ENCODE data around the gene ABO. TPM values are rescaled to one million over a fixed set of nuclear protein-coding genes. Genes with fewer than 3 reads are reported as not detected.
"Not testable (repeated sequence)": the region's sequence is repeated elsewhere in the genome, so short reads cannot be mapped to it uniquely, and the experiment has no call there.

ABO gene
- total RNA-seq, 1 donor from 2014 or later, result 0.39 TPM

DNA sequence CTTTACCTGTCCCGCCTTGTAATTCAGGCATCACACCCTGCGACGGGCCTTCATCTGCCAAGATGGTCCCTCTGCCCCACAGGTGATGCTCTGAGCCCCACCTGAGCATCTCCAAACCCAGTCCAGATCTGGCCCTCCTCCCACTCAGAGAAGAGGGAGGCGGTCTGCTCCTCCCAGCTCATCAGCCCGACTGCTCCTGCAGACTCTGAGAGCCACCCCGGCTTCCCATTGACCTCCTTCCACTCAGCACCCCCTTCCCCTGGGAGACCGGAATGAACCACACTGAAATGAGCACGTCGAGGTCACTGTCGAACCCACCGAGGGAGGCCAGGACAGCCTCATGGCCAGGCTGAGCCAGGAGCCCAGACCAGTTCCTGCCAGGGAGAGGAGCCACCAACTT lies 12.8 kb downstream of the ABO start:
- no peak for DNase-seq

DNA sequence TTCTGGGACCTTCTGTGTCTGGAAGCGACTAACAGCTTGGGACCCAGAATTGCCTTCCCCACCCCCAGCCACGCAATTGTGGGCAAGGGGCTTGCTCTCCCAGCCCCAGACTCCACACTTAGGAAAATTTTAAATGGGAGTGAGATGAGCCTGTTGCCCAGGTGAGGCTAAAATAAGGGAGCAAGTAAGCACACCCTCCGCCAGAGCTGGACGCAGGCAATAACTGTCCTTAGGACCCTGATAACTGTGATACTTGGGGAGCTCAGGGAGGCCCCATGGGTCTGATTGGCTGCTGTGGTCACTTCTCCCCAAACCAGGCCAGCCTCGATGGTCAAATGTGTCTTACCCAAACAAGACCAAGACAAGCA lies 13.3 kb downstream of the ABO start:
- no peak for DNase-seq

DNA sequence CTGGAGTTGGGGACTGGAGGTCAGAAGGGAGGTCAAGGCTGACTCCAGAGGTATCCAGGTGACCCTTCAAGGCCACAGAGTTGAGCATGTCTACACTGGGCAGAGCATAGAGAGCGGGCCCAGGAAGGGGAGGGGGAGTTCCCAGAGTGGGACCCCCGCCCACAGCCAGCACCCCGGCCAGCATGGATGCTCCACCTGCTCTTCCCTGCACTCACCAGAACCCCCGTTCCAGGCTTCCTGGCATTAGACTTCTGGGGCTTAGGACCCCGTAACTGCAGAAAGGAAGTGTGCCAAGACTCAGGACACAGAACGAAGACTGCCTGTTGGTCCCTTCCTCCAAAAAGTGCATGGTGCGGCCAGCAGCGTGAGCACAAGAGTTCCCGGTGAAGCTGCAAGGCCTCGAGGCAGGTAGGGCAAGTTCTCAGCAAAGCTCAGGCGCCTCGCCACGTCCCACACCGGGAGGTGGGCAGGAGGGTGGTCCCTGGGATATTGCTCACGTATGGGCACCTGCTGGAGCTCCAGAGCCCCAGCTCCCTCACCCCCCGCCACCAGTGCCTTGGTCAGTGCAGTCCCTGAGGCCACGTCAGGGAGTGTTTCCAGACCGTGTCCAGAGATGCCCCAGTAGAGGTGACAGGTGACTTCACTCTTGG lies 13.8 kb downstream of the ABO start:
- DNase-seq, result no peak

DNA sequence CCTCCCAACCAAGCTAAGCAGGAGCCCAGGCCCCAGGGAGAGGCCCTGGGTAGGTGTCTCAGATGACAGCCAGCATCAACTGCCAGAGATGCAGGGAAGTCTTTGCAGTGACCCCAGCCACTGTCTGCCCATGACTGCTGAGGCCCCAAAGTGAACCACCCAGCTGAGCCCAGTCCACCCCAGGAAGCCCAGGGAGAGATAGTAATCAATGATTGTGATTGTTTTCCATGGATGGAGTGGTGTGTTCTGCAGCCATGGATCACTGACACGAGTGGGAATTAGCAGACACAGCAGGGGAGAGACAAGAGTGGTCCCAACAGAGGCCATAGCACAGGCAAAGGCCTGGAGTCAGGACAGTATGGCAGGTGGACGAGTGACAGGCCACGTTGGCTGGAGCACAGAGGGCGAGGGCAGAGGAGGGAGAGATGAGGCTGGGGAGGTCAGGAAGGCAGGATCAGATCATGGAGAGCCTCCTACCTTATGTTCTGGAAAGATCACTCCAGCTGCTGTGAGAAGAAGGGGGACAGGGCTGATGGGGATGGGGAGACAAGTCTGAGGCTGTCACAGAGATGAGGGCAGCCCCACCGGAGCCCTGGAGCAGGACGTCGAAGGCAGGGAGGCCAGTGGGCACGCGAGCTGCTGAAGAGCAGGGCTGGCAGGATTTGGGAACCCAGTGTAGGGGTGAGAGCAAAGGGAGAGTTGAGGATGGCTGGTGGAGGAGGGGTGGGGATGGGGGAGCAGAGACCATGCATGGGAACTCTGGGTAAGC lies 14.5 kb downstream of the ABO start:
- DNase-seq, result no peak

DNA sequence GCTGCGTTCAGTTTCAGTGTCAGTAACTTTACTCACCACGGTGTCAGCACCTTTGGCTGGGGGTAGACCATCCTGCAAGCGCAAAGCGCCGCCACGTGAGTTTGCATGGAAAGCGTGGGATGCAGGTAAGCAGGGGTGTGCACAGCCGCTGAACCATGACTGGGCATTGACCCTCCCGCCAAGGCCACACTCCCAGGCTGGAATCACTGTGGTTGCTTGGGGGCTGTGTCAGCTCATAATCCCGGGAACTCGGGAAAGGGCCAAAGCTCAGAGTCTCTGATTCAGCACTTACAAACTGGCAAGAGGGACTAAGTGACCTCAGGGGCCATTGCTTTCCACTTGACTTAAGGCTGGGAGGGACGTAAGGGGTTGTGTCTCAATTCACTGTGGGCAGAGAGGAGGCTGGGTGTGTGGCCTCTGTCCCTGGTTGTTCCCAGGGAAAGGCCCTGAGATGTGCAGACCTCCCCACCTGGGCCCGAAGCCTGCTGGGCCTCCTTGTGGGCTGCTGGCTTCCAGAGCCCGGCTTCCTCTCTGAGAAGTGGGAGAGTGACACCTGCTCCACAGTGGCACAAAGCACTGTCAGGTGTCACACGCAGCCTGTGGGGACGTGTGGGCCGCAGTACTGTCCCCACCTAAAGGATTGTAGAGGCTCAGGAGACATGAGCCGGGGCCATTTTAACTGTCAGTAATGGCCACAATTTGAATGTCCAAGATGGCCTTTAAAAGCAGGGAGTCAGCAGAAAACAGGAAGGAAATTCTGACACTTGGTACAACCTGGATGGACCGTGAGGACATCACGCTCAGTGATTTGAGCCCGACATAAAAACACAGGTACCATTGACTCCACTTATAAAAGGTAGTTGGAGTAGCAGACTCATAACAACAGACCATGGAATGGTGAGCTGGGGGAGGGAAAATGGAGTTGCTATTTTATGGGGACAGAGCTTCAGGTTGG lies 16.7 kb downstream of the ABO start:
- no peak for DNase-seq

DNA sequence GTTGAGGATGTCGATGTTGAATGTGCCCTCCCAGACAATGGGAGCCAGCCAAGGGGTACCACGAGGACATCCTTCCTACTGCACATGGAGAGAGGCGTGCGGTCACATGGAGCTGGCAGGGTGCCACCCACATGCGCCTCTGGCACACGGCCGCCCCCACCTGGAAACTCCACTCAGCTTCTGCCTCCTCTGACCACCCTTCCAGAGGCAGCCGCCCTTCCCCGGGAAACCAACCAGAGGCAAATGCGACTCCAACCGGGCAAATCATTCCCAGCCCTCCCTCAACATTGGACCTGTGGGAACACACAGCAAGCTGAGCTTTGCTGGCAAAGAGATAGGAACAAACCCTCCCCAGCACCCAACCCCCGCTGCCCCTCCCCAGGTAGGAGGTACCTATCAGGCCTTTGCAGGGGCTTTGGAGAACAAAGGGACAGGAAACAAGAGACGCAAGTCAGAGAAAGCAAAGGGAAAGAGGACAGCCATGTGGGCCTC lies 17.5 kb downstream of the ABO start:
- DNase-seq, result no peak

DNA sequence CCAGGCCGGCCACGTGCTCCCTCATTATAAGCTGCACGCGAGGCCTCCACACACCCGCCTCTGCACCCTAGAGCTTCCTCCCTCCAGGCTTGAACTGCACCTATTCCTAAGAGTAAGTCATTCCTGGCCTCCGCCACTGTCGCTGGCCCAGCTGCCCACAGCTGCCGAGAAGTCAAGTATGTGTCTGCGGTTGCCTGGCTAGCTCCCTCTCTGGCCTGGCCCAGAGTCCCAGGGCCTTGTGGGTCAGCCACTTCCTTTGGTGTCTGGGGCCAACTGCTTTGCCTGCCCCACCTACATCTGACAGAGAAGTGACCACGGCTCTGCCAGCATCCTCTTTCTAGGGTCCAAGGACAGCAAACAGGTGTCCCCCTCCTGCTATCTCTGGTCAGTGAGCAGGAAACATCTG lies 18.3 kb downstream of the ABO start:
- DNase-seq, result no peak

DNA sequence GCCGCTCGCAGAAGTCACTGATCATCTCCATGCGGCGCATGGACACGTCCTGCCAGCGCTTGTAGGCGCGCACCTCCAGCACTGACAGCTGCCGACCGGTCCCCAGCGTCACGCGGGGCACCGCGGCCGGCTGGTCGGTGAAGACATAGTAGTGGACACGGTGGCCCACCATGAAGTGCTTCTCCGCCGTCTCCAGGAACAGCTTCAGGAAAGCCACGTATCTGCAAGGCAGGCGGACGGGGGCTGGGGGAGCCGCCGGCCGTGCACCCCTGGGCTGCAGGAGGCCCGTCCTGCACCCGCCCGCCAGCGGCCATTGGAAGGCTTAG lies 18.9 kb downstream of the ABO start:
- no peak for DNase-seq

DNA sequence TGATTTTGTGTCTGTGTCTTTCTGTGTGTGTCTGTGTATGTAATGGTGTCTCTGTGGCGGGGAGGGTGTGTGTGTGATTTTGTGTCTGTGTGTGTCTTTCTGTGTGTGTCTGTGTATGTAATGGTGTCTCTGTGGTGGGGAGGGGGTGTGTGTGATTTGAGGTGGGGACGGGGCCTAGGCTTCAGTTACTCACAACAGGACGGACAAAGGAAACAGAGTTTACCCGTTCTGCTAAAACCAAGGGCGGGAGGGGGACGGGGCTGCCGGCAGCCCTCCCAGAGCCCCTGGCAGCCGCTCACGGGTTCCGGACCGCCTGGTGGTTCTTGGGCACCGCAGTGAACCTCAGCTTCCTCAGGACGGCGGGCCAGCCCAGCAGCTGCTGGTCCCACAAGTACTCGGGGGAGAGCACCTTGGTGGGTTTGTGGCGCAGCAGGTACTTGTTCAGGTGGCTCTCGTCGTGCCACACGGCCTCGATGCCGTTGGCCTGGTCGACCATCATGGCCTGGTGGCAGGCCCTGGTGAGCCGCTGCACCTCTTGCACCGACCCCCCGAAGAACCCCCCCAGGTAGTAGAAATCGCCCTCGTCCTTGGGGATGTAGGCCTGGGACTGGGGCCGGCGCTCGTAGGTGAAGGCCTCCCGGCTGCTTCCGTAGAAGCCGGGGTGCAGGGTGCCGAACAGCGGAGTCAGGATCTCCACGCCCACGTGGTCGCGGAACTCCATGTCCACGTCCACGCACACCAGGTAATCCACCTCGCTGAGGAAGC lies 19.4 kb downstream of the ABO start:
- no peak for DNase-seq

DNA sequence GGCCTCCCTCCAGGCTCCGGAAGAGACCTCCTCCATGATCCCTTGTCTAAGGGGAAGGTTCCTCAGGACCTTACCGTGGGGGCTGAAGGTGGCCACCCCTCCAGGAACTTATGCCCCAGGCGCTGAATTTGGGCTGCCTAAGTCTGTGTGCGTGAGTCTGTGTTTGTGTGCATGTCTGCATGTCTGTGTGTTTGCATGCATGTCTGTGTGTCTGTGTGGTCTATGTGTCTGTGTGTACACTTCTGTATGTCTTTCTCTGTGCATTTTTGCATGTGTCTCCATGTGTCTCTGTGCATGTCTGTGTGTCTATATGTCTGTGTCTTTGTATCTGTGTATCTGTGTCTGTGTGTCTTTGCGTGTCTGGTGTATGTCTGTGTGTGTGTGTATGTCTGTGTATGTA lies 20.5 kb downstream of the ABO start:
- no peak for DNase-seq

DNA sequence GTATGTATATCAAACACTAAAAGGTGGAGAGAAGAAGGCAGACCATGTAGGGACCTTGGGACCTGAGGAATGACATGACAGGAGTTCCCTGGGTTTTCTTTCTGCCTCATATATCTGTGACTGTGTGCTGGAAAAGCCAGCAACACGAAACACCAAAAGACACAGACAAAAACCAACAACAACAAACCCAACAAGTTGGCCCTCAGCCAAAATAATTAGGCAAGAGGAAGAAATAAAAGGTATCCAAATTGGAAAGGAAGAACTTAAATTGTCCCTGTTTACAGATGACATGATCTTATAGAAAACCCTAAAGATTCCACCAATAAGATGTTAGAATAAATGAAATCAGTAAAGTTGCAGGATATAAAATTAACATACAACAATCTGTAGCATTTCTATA lies 21.7 kb downstream of the ABO start:
- no peak for DNase-seq

DNA sequence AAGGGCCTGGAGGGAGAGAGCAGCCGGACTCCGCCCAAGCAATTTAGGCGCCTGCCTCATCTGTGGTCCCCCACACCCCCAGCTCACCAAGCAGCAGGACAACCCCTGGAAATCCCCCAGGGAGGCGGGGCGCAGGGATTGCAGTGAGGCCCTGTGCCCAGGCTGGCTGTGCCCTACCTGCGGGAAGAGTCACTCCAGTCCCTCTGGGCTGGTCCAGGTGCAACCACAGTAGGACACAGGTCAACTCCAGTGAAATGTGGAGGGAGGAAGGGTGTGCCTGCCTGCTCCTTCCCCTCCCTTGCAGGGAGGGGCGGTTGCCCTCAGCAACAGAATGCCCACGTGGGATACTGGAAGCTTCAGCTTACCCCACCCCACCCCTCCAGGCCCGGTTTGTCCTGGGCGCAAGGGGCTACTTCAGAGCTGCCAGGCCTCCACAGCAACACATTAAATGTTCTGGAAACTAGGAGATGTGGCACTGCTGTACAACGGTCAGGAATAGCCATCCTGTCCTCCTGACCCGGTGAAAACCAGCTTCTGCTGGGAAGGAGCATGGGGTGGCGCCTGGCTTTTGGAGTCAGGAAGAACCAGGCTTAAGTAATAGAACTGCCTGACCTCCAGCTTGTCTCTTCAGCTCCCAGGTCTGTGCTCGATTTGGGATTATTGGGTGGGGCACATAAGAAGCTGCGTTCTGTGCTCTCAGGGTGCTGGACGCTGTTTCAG lies 22.5 kb downstream of the ABO start:
- DNase-seq, result no peak

DNA sequence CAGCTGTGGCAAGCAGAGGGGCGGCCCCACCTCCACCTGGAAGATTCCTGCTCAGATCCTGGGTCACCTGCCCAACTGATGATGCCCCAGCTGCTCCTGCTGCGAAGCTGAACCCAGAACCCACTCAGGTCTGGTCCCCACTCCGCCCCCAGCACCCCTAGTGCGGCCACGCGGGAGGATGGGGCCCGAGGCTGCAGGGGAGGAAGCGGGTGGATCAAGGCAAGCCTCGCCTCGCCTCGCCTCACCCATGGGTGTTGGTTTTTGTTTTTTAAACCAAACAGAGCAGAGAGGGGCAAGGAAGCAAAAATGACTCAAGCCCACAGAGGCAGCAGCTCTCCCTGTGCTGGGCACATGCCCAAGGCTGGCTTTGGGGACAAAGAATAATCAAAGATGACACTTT lies 23.2 kb downstream of the ABO start:
- DNase-seq, result no peak

DNA sequence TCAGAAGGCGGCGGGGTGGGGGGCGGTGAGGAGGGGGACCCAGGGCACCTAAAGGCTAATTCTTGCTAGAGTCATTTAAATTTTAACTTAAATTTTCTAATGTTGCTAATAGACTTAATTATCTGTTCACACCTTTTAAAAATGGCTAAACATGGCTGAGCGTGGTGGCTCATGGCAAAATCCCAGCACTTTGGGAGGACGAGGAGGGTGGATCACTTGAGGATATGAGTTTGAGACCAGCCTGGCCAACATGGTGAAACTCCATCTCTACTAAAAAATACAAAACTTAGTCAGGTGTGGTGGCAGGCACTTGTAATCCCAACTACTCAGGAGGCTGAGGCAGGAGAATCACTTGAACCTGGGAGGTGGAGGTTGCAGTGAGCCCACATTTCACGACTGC lies 23.8 kb downstream of the ABO start:
- not testable (repeated sequence) for DNase-seq

DNA sequence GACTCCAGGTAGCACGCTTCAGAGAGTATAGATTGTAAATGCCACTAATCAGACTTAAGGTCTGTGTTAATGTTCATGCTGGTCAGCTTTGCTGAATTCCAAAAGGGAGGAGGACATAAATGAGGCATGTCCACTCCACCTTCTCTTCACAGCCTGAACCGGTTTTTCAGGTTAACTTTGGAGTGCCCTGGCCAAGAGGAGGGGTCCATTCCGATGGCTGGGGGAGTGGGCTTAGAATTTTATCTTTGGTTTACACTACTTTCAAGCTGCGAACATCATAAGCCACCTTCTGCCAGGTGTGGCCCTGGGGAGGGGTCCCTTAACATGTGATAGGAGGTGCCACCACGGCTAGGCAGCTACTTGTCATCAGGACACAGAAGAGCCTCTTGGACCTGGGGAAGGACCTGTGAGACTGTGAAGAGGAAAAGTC lies 24.2 kb downstream of the ABO start:
- DNase-seq, result no peak

DNA sequence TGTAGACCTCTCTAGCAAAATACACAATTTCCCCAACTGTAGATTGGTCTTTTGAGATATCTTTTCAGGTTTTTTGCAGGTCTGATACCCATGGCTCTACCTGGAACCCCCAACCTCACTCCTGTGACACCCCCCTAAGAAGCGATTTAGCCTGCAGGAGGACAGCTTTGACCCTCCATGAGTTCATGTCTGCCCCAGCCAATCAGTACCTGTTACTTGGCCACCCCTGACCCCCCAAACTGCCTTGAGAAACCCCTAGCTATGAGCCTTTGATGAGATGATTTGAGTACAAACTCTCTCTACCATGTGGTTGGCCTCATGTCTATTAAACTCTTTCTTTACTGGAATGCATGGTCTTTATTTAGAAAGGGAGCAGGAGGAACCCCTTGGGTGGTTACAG lies 25.7 kb downstream of the ABO start:
- DNase-seq, result no peak

DNA sequence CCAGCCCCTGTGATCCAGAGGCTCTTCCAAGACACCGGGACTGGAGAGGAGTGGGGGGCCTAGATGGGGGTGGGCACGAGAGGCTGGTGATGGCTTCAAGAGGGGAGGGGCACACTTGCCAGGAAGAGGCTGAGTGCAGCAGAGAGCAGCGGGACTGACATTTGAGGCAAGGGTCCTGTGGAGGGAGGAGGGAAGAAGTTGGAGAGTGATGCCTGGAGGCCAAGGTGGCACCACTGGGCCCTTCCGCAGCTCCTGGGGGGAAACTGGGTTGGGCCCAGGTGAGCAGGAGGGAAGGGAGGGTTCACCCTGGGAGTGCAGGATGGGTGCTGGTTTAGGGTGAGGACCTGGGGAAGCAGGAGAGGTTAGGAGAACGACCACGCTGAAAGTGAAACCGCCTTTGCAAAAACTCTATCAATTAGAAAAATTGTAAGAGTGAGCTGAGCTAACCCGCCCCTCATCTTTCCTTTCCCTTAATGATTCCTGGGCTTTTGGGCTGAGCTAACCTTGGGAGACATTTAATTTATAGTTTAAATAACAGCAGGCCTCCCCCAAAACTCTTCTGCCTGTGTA lies 26.2 kb downstream of the ABO start:
- DNase-seq, result no peak

DNA sequence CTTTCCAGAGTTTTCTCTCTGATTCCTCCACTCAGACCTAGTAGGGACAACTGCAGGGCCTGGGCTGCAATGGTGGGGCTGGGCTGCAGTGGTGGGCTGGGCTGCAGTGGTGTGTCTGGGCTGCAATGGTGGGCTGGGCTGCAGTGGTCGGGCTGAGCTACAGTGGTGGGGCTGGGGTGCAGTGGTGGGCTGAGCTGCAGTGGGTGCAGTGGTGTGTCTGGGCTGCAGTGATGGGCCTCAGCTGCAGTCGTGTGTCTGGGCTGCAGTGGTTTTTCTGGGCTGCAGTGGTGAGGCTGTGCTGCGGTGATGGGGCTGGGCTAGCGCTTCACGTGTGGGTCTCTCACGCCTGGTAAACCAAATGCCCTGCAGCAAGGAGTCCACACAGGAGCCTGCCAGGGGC lies 27.4 kb downstream of the ABO start:
- DNase-seq, result no peak

DNA sequence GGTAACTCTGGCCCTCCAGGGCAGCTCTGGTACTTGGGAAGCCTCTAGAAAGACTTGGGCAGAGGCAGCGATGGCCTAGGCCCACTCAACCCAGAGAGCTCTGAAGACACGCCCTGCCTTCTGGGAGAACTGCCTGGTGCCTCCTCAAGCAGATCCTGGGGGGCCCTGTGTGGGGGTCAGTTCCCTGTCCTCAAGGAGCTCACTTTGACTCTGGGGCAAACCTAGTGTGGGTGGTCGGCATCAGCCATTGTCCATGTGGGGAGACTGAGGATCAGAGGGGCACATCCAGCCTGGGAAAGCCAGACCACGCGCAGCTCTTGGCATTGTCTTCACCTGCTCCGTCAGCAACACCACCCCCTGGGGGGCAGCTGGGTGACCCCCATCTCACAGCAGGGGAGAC lies 28.0 kb downstream of the ABO start:
- DNase-seq, result no peak

DNA sequence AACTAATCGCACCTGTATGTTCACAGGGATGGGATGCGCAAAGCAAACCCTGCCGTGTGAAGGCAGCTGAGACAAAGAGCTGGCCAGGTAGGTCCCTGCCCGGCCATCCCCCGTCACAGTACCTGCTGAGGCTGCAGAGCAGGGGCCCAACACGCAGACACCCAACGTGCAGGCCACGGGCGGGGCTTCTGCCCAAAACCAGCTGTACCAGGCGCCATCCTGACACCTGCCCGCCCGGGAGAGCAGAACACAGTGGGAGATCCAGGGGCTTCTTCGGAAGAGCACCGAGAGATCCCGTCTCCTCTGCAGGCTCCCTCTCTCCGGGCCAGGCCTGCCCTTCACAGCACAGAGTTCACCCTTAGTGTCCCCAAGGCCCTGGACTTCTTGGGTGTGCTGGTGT lies 28.4 kb downstream of the ABO start:
- DNase-seq, result no peak

DNA sequence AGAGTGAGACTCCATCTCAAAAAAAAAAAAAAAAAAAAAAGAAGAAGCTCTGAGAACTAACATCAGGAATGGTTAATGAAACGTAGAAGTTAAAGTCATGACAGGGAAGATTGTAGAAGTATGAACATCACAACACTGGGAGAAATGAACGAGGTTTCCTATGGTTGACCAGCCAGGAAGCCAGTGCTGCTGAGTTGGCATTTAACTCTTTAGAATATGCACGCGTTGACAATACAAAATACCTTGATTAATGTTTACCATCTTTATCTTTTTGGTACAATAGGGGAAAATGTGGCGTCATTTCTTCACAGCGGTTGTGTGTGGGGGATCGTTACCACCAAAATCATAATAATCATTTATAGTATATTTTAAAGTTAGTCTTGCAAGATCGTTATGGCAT lies 32.0 kb downstream of the ABO start:
- no peak for DNase-seq

All from skin of body (tissue), 2 donors.